Peyer's patch (tissue), 4 donors: ENCODE data around the gene ARID1A. TPM values are rescaled to one million over a fixed set of nuclear protein-coding genes. Genes with fewer than 3 reads are reported as not detected.

Source experiments
- DNase-seq, 3 donors: peaks; one replicate each; pipeline ENCODE4 v3.0.0-alpha.2; 2017 to 2019
- H3K27ac ChIP-seq, 4 donors: fragments of 200-600 bp; sonication (generic); one replicate each; pipeline ENCODE4 v1.5.1; 2016 to 2019
- H3K27me3 ChIP-seq, 2 donors: fragments of 200-600 bp; sonication (generic); one replicate each; pipeline ENCODE4 v1.5.1; 2019
- H3K36me3 ChIP-seq, 3 donors: fragments of 200-600 bp; sonication (generic); one replicate each; pipeline ENCODE4 v1.5.1; 2016 to 2019
- H3K4me1 ChIP-seq, 4 donors: fragments of 200-600 bp; sonication (generic); one replicate each; pipeline ENCODE4 v1.5.1; 2016 to 2019
- H3K4me3 ChIP-seq, 4 donors: fragments of 200-600 bp; sonication (generic); 1 replicate in 3 of 4; 2 replicates in 1 of 4; pipeline ENCODE4 v1.5.1; 2016 to 2019; ENCODE audit warnings: mild to moderate bottlenecking in 1 of 4
- H3K9me3 ChIP-seq, 4 donors: fragments of 200-600 bp; sonication (generic); one replicate each; pipeline ENCODE4 v1.5.1; 2016 to 2019; ENCODE audit warnings: mild to moderate bottlenecking in 1 of 4
- CTCF ChIP-seq, 6 experiments: fragments of 450-650 bp in 4 of 6; fragments of 200-600 bp in 2 of 6; sonication (generic) in 1 of 6; IDR thresholded peaks; one replicate each; pipeline ENCODE4 v1.5.1; 2017 to 2019; ENCODE audit warnings: antibody characterized with exemption in 6 of 6, mild to moderate bottlenecking in 3 of 6, moderate library complexity in 1 of 6
- POLR2A ChIP-seq, 2 donors: fragments of 450-650 bp; IDR thresholded peaks; one replicate each; pipeline ENCODE4 v1.5.1; 2017; ENCODE audit warnings: antibody characterized with exemption in 2 of 2, mild to moderate bottlenecking in 2 of 2, moderate library complexity in 2 of 2
- total RNA-seq, 4 donors: library from RNA; depleted of rRNA; stranded (reverse); fragments of >200 nt; gene quantifications; one replicate each; pipeline ENCODE4 v1.1.0, GENCODE V29; 2016

Gene ARID1A
- total RNA-seq, 4 donors from 2014 or later = 49.4 to 90.8 (median 66.8) TPM

- Histone ChIP-seq H3K27ac (peak within 1 kb of the TSS; percentile 73 to 87 (median 83)), H3K27me3 (no peaks in the 10 kb centered on the region), H3K4me1 (peaks cover 3 to 39% (median 15%) of the 10 kb centered on the region in 4 donors), H3K36me3 (no peaks in the 10 kb centered on the region), H3K9me3 (no peaks in the 10 kb centered on the region), H3K4me3 (peak within 1 kb of the TSS; percentile 68 to 93 (median 84))
- TF ChIP-seq CTCF (IDR thresholded peaks at IDR 0.05) (peak; percentile 35 to 92 (median 62)), POLR2A (IDR thresholded peaks at IDR 0.05) (peak in 1 of 2 donors; percentile 51)
- peak; percentile 67 to 85 (median 80) for DNase-seq
Measured at GRCh38 chr1:26826261-26827105, 130.7 kb downstream of the ARID1A start, which contains the start of gene ZDHHC18. Gene ZDHHC18 (plus strand): TSS chr1:26826688. CDS start chr1:26826805, 117 bp downstream.

DNA sequence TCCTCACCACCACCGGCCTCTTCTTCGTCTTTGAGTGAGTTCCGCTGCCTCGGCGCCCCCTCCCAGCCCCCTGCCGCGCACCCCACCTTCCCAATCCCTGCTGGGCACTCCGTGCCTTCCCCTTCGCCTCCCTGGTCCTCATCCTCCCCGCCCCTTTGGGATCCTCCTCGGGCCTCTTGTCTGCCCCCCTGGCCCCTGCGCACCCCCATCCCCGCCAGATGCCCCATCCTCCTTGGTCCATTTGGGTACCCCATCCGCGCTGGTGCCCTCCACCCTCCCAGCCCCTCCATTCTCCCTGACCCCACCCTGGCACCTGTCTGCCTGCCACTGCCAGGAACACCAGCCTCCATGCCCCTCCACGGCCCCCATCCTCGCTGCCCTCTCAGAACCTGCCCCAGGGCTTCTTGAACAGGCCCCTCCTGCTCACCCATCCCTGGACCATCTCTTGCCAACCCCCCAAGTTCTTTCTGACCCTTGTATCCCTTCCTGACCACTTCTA, 131.3 kb downstream of the ARID1A start:
- Histone ChIP-seq H3K4me3 (peak overlapping the region; percentile 68 to 93 (median 84)), H3K36me3 (peaks cover 0 to 3% (median 0%) of the 10 kb centered on the region in 3 donors), H3K27ac (peak overlapping the region; percentile 70 to 87 (median 80)), H3K27me3 (no peaks in the 10 kb centered on the region), H3K4me1 (peaks cover 3 to 39% (median 15%) of the 10 kb centered on the region in 4 donors), H3K9me3 (no peaks in the 10 kb centered on the region)
- DNase-seq = no peak
- TF ChIP-seq CTCF (IDR thresholded peaks at IDR 0.05) = no peak
- no peak for TF ChIP-seq POLR2A (IDR thresholded peaks at IDR 0.05)

- peak overlapping the region; percentile 70 to 87 (median 80) for H3K27ac ChIP-seq
- no peaks in the 10 kb centered on the region for H3K27me3 ChIP-seq
- no peaks in the 10 kb centered on the region for H3K9me3 ChIP-seq
- H3K36me3 ChIP-seq = peaks cover 0 to 8% (median 0%) of the 10 kb centered on the region in 3 donors
- no peak for TF ChIP-seq POLR2A (IDR thresholded peaks at IDR 0.05)
- peaks cover 3 to 39% (median 15%) of the 10 kb centered on the region in 4 donors for H3K4me1 ChIP-seq
- H3K4me3 ChIP-seq = peak overlapping the region; percentile 68 to 93 (median 84)
- no peak for DNase-seq
Measured at GRCh38 chr1:26827663-26828062, 131.8 kb downstream of the ARID1A start.

GRCh38 chr1:26828411-26828991, 132.7 kb downstream of the ARID1A start:
- no peaks in the 10 kb centered on the region for H3K9me3 ChIP-seq
- H3K4me1 ChIP-seq = peaks cover 3 to 39% (median 20%) of the 10 kb centered on the region in 4 donors
- peak in 2 of 3 donors; percentile 51 to 62 for DNase-seq
- peak overlapping the region in 2 of 4 donors; percentile 6 to 93 for H3K4me3 ChIP-seq
- H3K27ac ChIP-seq = peak overlapping the region in 3 of 4 donors; percentile 21 to 87 (median 73)
- peaks cover 0 to 16% (median 0%) of the 10 kb centered on the region in 3 donors for H3K36me3 ChIP-seq
- TF ChIP-seq CTCF (IDR thresholded peaks at IDR 0.05) = no peak
- TF ChIP-seq POLR2A (IDR thresholded peaks at IDR 0.05) = no peak
- no peaks in the 10 kb centered on the region for H3K27me3 ChIP-seq

DNA sequence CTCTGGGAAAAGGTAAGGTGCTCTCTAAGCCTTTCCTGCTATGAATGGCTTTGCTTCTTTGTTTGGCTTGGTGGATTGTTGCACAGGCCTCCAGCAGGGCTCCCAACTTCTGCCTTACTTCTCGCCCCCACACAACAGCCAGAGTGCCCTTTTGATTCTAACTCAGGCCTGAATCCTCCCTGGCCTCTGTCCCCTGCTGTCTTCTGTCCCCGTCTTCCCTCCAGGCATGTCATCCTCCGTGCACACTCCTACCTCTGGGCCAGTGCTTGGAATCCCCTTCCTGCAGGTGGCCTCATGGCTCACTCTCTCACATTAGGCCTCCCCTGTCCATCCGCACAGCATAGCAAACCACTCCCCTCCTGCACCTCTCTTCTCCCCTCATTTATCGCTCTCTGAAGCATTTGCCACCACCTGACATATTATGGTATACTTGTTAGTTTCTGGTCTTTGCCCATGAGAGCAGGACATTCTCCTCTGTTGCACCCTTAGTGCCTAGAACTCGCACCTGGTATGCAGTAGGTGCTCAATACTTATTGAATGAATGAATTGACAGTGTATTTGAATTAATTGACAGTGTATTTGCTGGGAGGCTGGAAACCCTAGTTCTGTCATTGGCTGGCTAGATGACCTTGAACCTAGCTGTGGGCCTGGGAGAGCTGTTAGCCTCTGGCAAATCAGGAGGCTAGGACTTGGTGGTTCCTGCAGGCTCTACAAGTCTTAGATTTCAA, 133.5 kb downstream of the ARID1A start:
- H3K4me1 ChIP-seq = peaks cover 3 to 39% (median 24%) of the 10 kb centered on the region in 4 donors
- no peak overlapping the region for H3K4me3 ChIP-seq
- peak overlapping the region in 3 of 4 donors; percentile 21 to 87 (median 73) for H3K27ac ChIP-seq
- TF ChIP-seq CTCF (IDR thresholded peaks at IDR 0.05) (no peak), POLR2A (IDR thresholded peaks at IDR 0.05) (no peak)
- H3K27me3 ChIP-seq = no peaks in the 10 kb centered on the region
- no peaks in the 10 kb centered on the region for H3K9me3 ChIP-seq
- no peak for DNase-seq
- H3K36me3 ChIP-seq = peaks cover 0 to 25% (median 0%) of the 10 kb centered on the region in 3 donors
